H1 (cell line): Measurements from ENCODE around the gene THOC5. TPM values are rescaled to one million over a fixed set of nuclear protein-coding genes. Genes with fewer than 3 reads are reported as not detected.

Source experiments
- CTCF ChIA-PET: fragments of 300-600 bp; sonication (Branson Sonifier 250); formaldehyde crosslinking; loops from one replicate; lab custom pipeline; 2021; ENCODE audit not compliant: partially characterized antibody; lab: Charles Lee
- POLR2A ChIA-PET: fragments of 300-600 bp; sonication (Branson Sonifier 250); formaldehyde crosslinking; loops from one replicate; lab custom pipeline; 2021; ENCODE audit warnings: inconsistent platforms; ENCODE audit not compliant: partially characterized antibody; lab: Charles Lee
- DNase-seq, 2 experiments: peaks; one replicate each; pipeline versions ENCODE4 v3.0.0 to v3.0.0-alpha.2; 2010 to 2022; ENCODE audit warnings: low spot score in 2 of 2, low read depth in 1 of 2, mixed read lengths in 1 of 2
- FAIRE-seq: peaks from 2 replicates; lab custom pipeline; 2011; peaks lifted over from hg19 to GRCh38; lab: Jason Lieb, UNC
- H2AFZ ChIP-seq: 2 replicates; pipeline ENCODE4 v1.8.1; 2012; ENCODE audit warnings: low read length, inconsistent platforms
- H2AK5ac ChIP-seq: 2 replicates; pipeline ENCODE4 v1.6.1; 2013; ENCODE audit warnings: low read depth, low read length
- H2BK120ac ChIP-seq: replicated peaks from 2 replicates; pipeline ENCODE3; 2013; ENCODE audit warnings: low read depth, low read length, inconsistent platforms
- H2BK12ac ChIP-seq: 2 replicates; pipeline ENCODE4 v1.6.1; 2013; ENCODE audit warnings: low read depth, low read length
- H2BK15ac ChIP-seq: 2 replicates; pipeline ENCODE4 v1.6.1; 2013; ENCODE audit warnings: low read length
- H2BK20ac ChIP-seq: 2 replicates; pipeline ENCODE4 v1.6.1; 2013; ENCODE audit warnings: low read length
- H2BK5ac ChIP-seq: 2 replicates; pipeline ENCODE4 v1.6.1; 2013; ENCODE audit warnings: low read depth, low read length
- H3K14ac ChIP-seq: 2 replicates; pipeline ENCODE4 v1.6.1; 2013; ENCODE audit warnings: inconsistent platforms; ENCODE audit not compliant: insufficient read length
- H3K18ac ChIP-seq: 2 replicates; pipeline ENCODE4 v1.6.1; 2013; ENCODE audit warnings: low read length; ENCODE audit errors: extremely low read depth
- H3K23ac ChIP-seq: 2 replicates; pipeline ENCODE4 v1.6.1; 2013; ENCODE audit warnings: inconsistent platforms; ENCODE audit not compliant: insufficient read length
- H3K23me2 ChIP-seq: 2 replicates; pipeline ENCODE4 v1.6.1; 2013; ENCODE audit warnings: low read depth, low read length
- H3K27ac ChIP-seq: 2 replicates; pipeline ENCODE4 v1.6.1; 2011; ENCODE audit warnings: low read depth, low read length, inconsistent platforms
- H3K27me3 ChIP-seq, 4 experiments: replicated peaks in 1 of 4; 1 replicate in 1 of 4; 2 replicates in 3 of 4; pipeline versions ENCODE4 v1.6.1 to v1.8.1; 2011 to 2013; ENCODE audit warnings: low read length in 3 of 4, mild to moderate bottlenecking in 3 of 4, inconsistent platforms in 2 of 4, mixed read lengths in 2 of 4, moderate library complexity in 1 of 4; ENCODE audit not compliant: control insufficient read depth in 3 of 4, insufficient read depth in 3 of 4; ENCODE audit errors: extremely low read depth in 1 of 4
- H3K36me3 ChIP-seq, 4 experiments: 2 replicates each; pipeline versions ENCODE4 v1.6.1 to v1.8.1; 2011 to 2013; ENCODE audit warnings: mild to moderate bottlenecking in 4 of 4, low read length in 3 of 4, moderate library complexity in 2 of 4, control low read depth in 1 of 4, inconsistent platforms in 1 of 4; ENCODE audit not compliant: insufficient read depth in 4 of 4, control insufficient read depth in 2 of 4
- H3K4ac ChIP-seq: replicated peaks from 2 replicates; pipeline ENCODE3; 2013; ENCODE audit warnings: low read length, low read depth, mixed read lengths, inconsistent platforms; ENCODE audit not compliant: insufficient read length
- H3K4me1 ChIP-seq, 4 experiments: replicated peaks in 1 of 4; 1 replicate in 1 of 4; 2 replicates in 3 of 4; pipeline versions ENCODE4 v1.6.1 to v1.8.1; 2011 to 2013; ENCODE audit warnings: low read length in 3 of 4, inconsistent platforms in 2 of 4, mixed read lengths in 1 of 4; ENCODE audit not compliant: insufficient read depth in 4 of 4, control insufficient read depth in 3 of 4
- H3K4me2 ChIP-seq, 2 experiments: 2 replicates each; pipeline versions ENCODE4 v1.6.1 to v1.8.1; 2011 to 2013; ENCODE audit warnings: low read depth in 2 of 2, low read length in 2 of 2, control low read depth in 1 of 2, inconsistent platforms in 1 of 2, mild to moderate bottlenecking in 1 of 2; ENCODE audit not compliant: insufficient read depth in 1 of 2
- H3K4me3 ChIP-seq, 4 experiments: fragments of 200-600, 300-600 bp in 1 of 4; sonication (generic), shearing (Covaris generic), sonication (Bioruptor Twin) in 1 of 4; 2 replicates each; pipeline versions ENCODE4 v1.5.1 to v1.8.1; 2011 to 2016; ENCODE audit warnings: low read length in 4 of 4, low read depth in 3 of 4, control low read depth in 2 of 4, inconsistent platforms in 2 of 4, mild to moderate bottlenecking in 2 of 4, mixed read lengths in 1 of 4, moderate library complexity in 1 of 4; ENCODE audit not compliant: insufficient read depth in 2 of 4; ENCODE audit errors: extremely low read depth in 1 of 4
- H3K56ac ChIP-seq: replicated peaks from 2 replicates; pipeline ENCODE3; 2013; ENCODE audit warnings: low read depth, mild to moderate bottlenecking, mixed read lengths, low read length, inconsistent platforms; ENCODE audit not compliant: insufficient read length
- H3K79me1 ChIP-seq: 2 replicates; pipeline ENCODE4 v1.6.1; 2013; ENCODE audit warnings: low read depth, low read length, control low read depth
- H3K79me2 ChIP-seq, 2 experiments: 2 replicates each; pipeline versions ENCODE4 v1.6.1 to v1.8.1; 2012 to 2013; ENCODE audit warnings: low read length in 2 of 2, mild to moderate bottlenecking in 2 of 2, inconsistent platforms in 1 of 2; ENCODE audit not compliant: insufficient read depth in 2 of 2, control insufficient read depth in 1 of 2
- H3K9ac ChIP-seq, 4 experiments: replicated peaks in 1 of 4; 1 replicate in 1 of 4; 2 replicates in 3 of 4; pipeline versions ENCODE4 v1.6.1 to v1.8.1; 2011 to 2013; ENCODE audit warnings: low read depth in 3 of 4, low read length in 3 of 4, control low read depth in 2 of 4, mild to moderate bottlenecking in 2 of 4, moderate library complexity in 2 of 4, inconsistent platforms in 1 of 4; ENCODE audit errors: extremely low read depth in 1 of 4
- H3K9me3 ChIP-seq, 2 experiments: 2 replicates each; pipeline versions ENCODE4 v1.6.1 to v1.8.1; 2012 to 2013; ENCODE audit warnings: mild to moderate bottlenecking in 2 of 2, moderate library complexity in 2 of 2, control low read depth in 1 of 2, inconsistent platforms in 1 of 2, low read depth in 1 of 2, low read length in 1 of 2, mixed read lengths in 1 of 2; ENCODE audit not compliant: insufficient read depth in 2 of 2
- H4K20me1 ChIP-seq, 2 experiments: replicated peaks in 1 of 2; 2 replicates each; pipeline versions ENCODE3 to v1.8.1; 2011 to 2013; ENCODE audit warnings: inconsistent platforms in 2 of 2, low read length in 2 of 2, mild to moderate bottlenecking in 1 of 2; ENCODE audit not compliant: insufficient read depth in 2 of 2, control insufficient read depth in 1 of 2
- H4K5ac ChIP-seq: 2 replicates; pipeline ENCODE4 v1.6.1; 2013; ENCODE audit warnings: low read length, low read depth, mixed read lengths, inconsistent platforms; ENCODE audit not compliant: insufficient read length
- H4K8ac ChIP-seq: 2 replicates; pipeline ENCODE4 v1.8.0; 2013; ENCODE audit warnings: mild to moderate bottlenecking, moderate library complexity, low read length, inconsistent platforms; ENCODE audit not compliant: insufficient read depth; ENCODE audit errors: extremely low read depth
- H4K91ac ChIP-seq: replicated peaks from 2 replicates; pipeline ENCODE3; 2013; ENCODE audit warnings: low read length, mixed read lengths, inconsistent platforms; ENCODE audit not compliant: insufficient read length
- CEBPB ChIP-seq: IDR thresholded peaks from 2 replicates; pipeline ENCODE4 v1.6.1; 2012; ENCODE audit warnings: low read depth, low read length
- GTF2F1 ChIP-seq: IDR thresholded peaks from 2 replicates; pipeline ENCODE4 v1.6.1; 2012; ENCODE audit warnings: low read depth, low read length, improper control_type of control experiment, borderline replicate concordance
- HDAC2 ChIP-seq, 2 experiments: fragments of 300-600 bp in 1 of 2; sonication (generic) in 1 of 2; IDR thresholded peaks; 2 replicates each; pipeline ENCODE4 v1.6.1; 2011 to 2012; ENCODE audit warnings: low read depth in 2 of 2, low read length in 2 of 2, mild to moderate bottlenecking in 2 of 2, moderate library complexity in 2 of 2, borderline replicate concordance in 1 of 2, inconsistent platforms in 1 of 2
- KDM4A ChIP-seq: IDR thresholded peaks from one replicate; pipeline ENCODE4 v1.7.1; 2012; ENCODE audit warnings: low read depth, mild to moderate bottlenecking, moderate library complexity, low read length, inconsistent platforms; ENCODE audit not compliant: severe bottlenecking
- MAX ChIP-seq: IDR thresholded peaks from 2 replicates; pipeline ENCODE4 v1.6.1; 2012; ENCODE audit warnings: inconsistent platforms
- POLR2A ChIP-seq, 2 experiments: IDR thresholded peaks; 1 replicate in 1 of 2; 2 replicates in 1 of 2; pipeline ENCODE4 v1.6.1; 2011; ENCODE audit warnings: low read depth in 2 of 2, low read length in 2 of 2, mild to moderate bottlenecking in 2 of 2; ENCODE audit errors: control extremely low read depth in 1 of 2
- POLR2AphosphoS5 ChIP-seq: IDR thresholded peaks from 2 replicates; pipeline ENCODE4 v1.6.1; 2011; ENCODE audit warnings: low read depth, low read length
- SIN3A ChIP-seq, 2 experiments: IDR thresholded peaks in 1 of 2; conservative IDR thresholded peaks in 1 of 2; 2 replicates each; pipeline ENCODE4 v1.6.1; 2011 to 2012; ENCODE audit warnings: low read length in 2 of 2, improper control_type of control experiment in 1 of 2, low read depth in 1 of 2, mild to moderate bottlenecking in 1 of 2
- TAF1 ChIP-seq: IDR thresholded peaks from 2 replicates; pipeline ENCODE4 v1.6.1; 2011; ENCODE audit warnings: mild to moderate bottlenecking, low read depth, low read length
- YY1 ChIP-seq: IDR thresholded peaks from 2 replicates; pipeline ENCODE4 v1.6.1; 2011; ENCODE audit warnings: low read depth, mild to moderate bottlenecking, low read length
- WGBS, 2 experiments: shearing (Covaris generic) in 1 of 2; methylation state at CpG; one replicate each; pipeline versions ENCODE4 v1.1.6 to v1.1.7; 2013 to 2015; ENCODE audit warnings: low lambda C conversion rate in 2 of 2, mixed read lengths in 2 of 2, inconsistent platforms in 1 of 2, low coverage in 1 of 2, missing lambda C conversion rate in 1 of 2; ENCODE audit not compliant: insufficient replicate concordance in 2 of 2, insufficient coverage in 1 of 2, insufficient read length in 1 of 2; ENCODE audit errors: extremely low coverage in 1 of 2, missing lambda C conversion rate in 1 of 2; 5-methylcytosine and 5-hydroxymethylcytosine counted together
- polyA plus RNA-seq, 7 experiments: library from polyadenylated mRNA; depleted of rRNA in 3 of 7; stranded (reverse) in 5 of 7; unstranded in 2 of 7; fragments of >200 nt in 5 of 7; fragments of 200-250 nt in 2 of 7; gene quantifications; 1 replicate in 5 of 7; 2 replicates in 1 of 7; 4 replicates in 1 of 7; pipeline versions ENCODE4 v1.2.1 to v1.2.3, GENCODE V29; 2011 to 2013; ENCODE audit warnings: missing spikeins in 2 of 7, mixed read lengths in 2 of 7
- total RNA-seq: library from RNA; stranded (reverse); fragmentation: NEBNext Ultra II Directional; extraction: Animal tissue kit (Norgen Biotek cat#: 25700); gene quantifications from 2 replicates; pipeline ENCODE4 v1.2.1, GENCODE V29; 2021

Gene THOC5
- total and polyA plus RNA-seq, 2 of the 8 experiments (the other 6 are each of a cell fraction or from before 2014, with no cell fraction given), result 27.7 to 65.7 TPM

- ChIA-PET CTCF (interaction anchor here (0.5 to 1.8 kb wide), 2 partner anchors 9 to 39 kb away, joined by 4 to 6 read pairs; no protein-coding TSS in a partner anchor), POLR2A (interaction anchor here (0.6 to 2.2 kb wide), 20 partner anchors 10 to 701 kb away, joined by 3 to 20 read pairs (median 4); partner anchors contain the start of genes EWSR1 and THOC5)
- TF ChIP-seq MAX (peak; percentile 89), KDM4A (peak; percentile 3), CEBPB (no peak), GTF2F1 (no peak), HDAC2 (IDR thresholded peaks at IDR 0.05; ENCODE audit: borderline replicate concordance in 1 of 2, low read depth in 2 of 2, low read length in 2 of 2) (no peak), POLR2AphosphoS5 (peak; percentile 77), TAF1 (0 out of 2 replicates have a peak, but pooled peaks have one; percentile 4), YY1 (no peak), SIN3A (conservative IDR thresholded peaks at IDR 0.05 in 1 of 2, IDR thresholded peaks at IDR 0.05 in 1 of 2; ENCODE audit: low read depth in 1 of 2, low read length in 2 of 2) (0 out of 4 replicates have a peak, but pooled peaks of 1 of the 2 experiments have one; percentile 40), POLR2A (IDR thresholded peaks at IDR 0.05; ENCODE audit: control extremely low read depth in 1 of 2, low read depth in 2 of 2, low read length in 2 of 2) (peak in 1 of 2 experiments; percentile 85; a peak in 2 of 3 replicates)
Observed at GRCh38 chr22:29580200-29580810, 26.7 kb upstream of the THOC5 start.

More at GRCh38 chr22:29580200-29580810, 26.7 kb upstream of the THOC5 start:
- Histone ChIP-seq H4K20me1 (no peaks in the 10 kb centered on the region), H2BK5ac (peak overlapping the region; percentile 99), H3K27ac (peak overlapping the region; percentile 96), H3K27me3 (no peaks in the 10 kb centered on the region), H2AFZ (no peak overlapping the region), H2BK12ac (peak overlapping the region; percentile 100), H3K18ac (peak overlapping the region; percentile 100), H3K9me3 (no peaks in the 10 kb centered on the region), H3K4me1 (peaks cover 0 to 13% (median 9%) of the 10 kb centered on the region in 4 experiments; a peak in 6 of 7 replicates), H4K8ac (peak overlapping the region; percentile 96; the same call in 1 of the 2 replicates), H2BK120ac (peak overlapping the region; percentile 30), H4K91ac (peak overlapping the region; percentile 99), H3K56ac (peak overlapping the region; percentile 89), H4K5ac (peak overlapping the region; percentile 79), H3K9ac (peak overlapping the region; percentile 49 to 96 (median 95)), H3K79me2 (peaks cover 0 to 11% of the 10 kb centered on the region in 2 experiments; a peak in 2 of 4 replicates), H3K4me3 (peak overlapping the region; percentile 74 to 92 (median 85)), H2BK20ac (peak overlapping the region; percentile 98), H3K36me3 (peaks cover 0 to 11% (median 1%) of the 10 kb centered on the region in 4 experiments; a peak in 1 of 8 replicates), H3K14ac (peak overlapping the region; percentile 2), H3K23ac (no peak overlapping the region), H3K4ac (peak overlapping the region; percentile 61), H2AK5ac (peak overlapping the region; percentile 100), H3K4me2 (peak overlapping the region; percentile 94), H3K23me2 (peaks cover 7% of the 10 kb centered on the region), H3K79me1 (peaks cover 8% of the 10 kb centered on the region), H2BK15ac (peak overlapping the region; percentile 99)
- peak in 1 of 2 experiments; percentile 63 for DNase-seq
- WGBS, 2 experiments, result 18% methylated on average over 5 of the region's 8 CpGs; no CpG with 5 or more reads in 1 of the 2 experiments
- FAIRE-seq, result no peak
